Measurements from ENCODE around the gene ESAM.

ESAM gene

DNA sequence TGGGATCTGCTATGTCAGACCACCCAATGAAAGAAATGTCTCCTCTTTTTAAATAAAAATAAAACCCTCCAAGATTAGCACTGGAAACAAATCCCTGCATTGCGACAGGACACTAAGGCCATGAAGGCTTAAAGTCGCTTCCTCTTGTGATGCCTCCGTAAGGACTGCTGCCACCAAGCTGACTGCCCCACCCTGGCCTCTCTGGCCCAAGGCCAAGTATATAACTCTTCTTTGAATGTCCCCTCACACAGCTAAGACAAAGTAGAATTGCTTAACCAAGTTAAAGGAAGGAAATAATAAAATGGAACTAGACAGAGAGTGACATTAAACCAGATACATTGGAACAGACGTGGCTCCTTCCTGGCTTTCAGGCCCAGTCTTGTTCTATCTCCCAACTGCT is 29.9 kb downstream of the ESAM start:
- DNase-seq (ENCODE audit: low spot score) = no peak

DNA sequence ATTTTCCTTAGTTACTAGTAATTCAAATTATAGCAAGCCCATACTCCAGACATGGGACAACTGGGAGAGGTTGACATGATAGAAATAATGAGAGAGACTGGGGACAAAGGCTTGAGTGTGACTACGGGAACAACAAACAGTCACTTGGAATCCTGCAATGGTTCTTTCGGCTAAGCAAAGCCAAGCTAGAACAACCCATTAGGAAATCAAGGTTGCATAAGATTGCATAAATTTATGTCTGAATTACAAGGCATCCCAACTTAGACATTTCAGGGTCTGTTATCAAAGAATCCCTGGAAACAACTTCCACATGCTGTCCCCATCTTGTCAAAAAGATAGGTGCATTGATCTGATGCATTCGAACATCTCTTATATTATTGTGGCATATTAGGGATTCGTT is 32.5 kb downstream of the ESAM start:
- no peak for DNase-seq (ENCODE audit: low spot score)

DNA sequence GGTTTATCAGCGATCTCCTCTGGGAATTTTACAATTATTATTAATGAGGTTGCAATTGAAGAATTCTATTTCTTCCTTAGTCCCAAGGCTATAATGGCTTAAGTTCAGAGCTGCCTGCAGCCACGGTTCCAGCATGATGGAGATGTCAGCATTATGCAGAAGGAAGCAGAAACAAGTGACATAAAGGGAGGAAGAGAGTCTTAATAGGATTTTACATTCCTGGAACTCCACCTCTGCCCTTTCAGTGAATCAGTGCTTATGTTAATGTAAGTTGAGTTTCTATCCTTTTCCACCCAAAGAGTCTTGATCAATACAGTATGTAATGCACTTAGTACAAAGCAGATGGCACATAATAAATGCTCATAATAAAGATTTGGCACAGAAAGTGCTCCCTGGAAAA is 34.0 kb downstream of the ESAM start:
- no peak for DNase-seq (ENCODE audit: low spot score)

DNA sequence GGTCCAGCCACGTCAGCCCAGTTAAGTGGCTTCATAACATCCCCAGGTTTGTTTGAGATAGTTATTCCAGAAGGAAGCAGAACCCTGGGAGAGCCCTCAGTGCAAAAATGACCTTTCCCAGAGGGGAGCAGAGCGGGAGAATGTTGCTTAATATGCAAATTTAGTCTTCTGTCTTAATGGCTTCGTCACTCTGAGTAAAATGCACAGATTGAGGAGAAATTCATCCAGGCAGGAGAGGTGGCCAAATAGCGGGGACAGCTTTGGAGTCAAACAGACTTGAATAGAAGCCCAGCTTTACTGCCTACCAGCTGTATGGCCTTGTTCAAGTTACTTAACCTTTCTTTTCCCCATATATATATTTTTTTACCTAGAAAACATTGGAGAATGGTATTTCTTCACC is 34.6 kb downstream of the ESAM start:
- DNase-seq (ENCODE audit: low spot score) = no peak

DNA sequence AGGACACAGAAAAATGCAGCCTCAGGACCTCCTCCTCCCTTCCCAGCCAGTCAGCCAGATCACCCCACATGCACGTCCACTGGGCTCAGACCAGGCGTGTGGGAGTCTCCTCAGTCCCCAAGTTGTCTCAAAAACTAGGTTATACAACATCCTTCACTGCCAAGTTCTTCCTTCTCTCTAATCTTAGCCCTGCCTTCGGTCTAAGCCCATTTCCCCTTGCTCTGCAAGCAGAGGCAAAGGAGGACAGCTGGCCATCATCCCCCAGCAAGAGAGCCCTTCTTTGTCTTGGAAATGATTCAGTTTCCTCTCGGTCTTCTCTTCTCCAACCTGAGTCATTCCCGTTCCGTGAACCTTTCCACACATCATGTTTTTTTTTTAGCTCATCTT is 36.4 kb downstream of the ESAM start:
- peak; percentile 47 for DNase-seq (ENCODE audit: low spot score)

DNA sequence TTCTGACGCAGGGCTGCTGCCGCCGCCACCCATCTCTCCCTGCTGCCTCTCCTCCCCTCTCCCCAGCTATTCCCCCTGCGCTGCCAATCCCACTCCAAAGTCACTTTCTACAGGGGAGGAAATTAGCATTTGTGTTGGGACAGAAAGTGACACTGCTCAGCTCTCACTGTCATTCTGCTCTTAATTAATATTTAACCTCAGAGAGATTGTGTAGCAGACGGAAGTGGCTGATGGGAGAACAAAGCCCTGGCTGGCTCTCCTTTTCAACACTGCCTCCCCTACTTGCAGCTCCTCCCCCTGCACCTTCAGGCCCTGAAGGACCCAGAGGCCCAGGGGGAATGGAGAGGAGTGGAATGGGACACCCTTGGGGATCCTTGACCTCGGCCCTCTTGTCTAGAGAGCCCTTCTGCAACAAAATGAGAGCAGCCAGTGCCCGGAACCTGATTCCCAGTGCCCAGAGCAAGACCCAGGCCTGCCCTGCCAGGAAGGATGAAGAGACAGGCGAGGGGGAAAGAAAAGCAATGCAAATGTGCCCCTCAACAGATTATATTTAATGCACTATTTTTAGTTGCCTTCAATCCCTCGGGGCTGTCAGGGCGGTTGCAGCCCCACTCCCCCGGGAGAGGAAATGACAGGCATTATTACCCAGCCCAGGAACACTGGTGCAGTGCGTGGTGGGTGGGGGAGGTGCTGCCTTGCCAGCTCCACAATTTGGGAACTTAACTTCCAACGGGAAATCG is 36.9 kb downstream of the ESAM start:
- peak; percentile 59 for DNase-seq (ENCODE audit: low spot score)

DNA sequence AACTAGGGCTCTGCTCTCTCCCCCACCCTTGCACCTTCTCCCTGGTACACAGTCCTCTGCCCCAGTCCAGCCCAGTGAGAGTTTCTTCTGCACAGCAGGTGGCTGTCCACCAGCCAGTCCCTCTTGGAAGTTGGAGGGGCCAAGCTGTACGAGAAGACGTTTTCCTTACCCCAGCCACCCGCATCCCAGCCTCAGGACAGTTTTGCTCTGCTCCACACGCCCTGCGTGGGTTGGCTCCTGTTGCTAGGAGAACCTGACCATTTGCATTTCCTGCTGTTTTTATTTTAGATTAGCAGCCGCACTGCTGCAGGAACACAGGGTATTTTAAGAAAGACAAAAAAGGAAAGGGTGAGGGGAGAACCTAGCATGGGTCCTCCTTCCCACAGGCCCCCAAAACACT is 39.9 kb downstream of the ESAM start:
- DNase-seq (ENCODE audit: low spot score) = no peak

DNA sequence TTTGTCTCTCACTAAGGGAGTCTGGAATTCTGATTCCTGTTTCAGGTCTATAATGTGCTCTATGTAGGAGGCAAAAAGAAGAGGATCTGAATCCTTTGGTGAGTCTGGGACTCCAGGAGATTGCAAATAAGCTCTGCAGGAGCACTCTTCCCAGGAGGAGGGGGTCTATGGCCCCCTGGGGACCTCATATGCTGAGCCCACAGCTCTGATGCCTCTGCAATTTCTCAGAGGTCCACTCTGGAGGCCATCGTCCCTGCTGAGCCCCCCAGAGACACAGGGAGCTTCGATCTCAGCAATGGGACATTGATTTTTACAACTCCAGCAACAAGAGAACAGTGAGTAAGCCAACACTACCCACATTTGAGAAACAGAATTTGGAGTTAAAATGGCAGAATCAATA is 42.6 kb downstream of the ESAM start:
- no peak for DNase-seq (ENCODE audit: low spot score)

DNA sequence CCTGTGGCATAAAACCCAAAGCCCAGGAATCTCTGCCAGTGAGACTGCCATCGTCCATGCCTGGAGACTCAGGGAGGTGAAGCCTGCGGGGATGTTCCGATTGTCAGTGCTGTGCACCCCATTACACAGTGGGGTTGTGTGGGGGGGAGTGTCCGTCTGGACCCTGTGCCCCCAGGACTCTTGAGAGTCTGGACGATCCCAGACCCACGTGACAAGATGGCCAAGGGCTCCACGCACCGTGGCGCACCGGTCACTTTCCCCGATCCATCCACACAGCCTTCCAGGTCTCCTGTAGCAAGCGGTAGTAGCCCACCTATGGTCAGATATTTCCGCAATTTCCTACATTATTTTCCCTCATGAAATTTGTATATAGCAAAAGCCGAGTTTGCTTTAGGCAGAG is 43.3 kb downstream of the ESAM start:
- DNase-seq (ENCODE audit: low spot score) = no peak

DNA sequence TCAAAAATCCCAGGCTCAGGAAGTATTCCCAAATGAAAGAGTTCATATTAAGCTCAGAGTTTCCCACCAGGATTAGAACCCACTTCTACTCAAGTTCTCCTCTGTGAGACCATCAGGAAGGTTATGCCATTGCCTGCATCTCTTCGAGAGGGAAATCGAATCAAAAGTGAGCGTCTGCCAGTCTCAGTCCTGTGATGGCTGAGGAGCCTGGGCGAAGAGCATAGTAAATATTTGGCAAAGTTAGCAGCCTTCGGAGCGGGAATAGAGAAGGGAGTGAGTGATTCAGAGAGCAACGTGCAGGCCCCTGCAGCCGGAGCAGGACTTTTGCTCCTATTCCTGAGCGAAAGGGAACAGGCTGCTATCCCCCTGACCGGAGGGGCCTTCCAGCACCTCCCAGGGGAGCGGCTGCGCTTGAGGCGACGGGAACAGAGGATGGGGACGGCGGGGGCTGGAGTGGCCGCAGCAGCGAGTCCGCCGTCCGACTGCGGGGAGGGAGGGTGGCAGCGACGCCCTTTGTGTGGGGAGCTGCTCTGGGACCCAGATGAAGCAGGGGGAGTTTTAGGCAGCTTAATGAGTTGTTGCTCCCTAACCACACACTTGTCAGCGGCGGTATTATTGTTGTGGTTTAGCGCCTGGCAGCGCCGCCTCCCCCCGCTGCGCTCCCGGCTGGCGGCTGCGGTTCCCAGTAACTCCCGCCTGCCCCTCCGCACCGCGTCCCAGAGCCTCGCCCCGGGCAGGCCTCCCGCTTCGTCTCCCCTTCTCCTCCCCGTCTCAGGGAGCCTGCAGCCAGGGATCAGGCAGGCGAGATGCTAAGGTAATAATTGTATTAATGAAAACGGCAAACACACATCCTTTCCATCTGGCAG is 44.1 kb downstream of the ESAM start:
- peak; percentile 48 for DNase-seq (ENCODE audit: low spot score)

DNA sequence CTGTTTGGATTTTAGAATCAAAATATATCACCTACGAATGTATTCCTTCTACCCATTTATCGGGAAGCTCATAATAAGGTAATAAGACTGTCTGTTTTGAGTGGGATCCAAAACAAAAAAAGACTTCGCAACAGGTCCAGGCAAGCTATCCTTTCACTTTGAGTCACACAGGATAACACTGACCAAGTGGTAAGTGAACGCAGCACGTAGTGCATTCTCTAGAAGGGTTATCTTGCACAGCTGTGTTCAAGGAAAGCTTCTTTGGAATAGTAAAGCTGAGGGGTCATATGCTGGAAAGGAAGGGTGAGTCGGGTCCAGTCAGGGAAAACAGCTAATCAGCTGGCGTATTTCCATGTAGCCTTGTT is 44.7 kb downstream of the ESAM start:
- peak; percentile 3 for DNase-seq (ENCODE audit: low spot score)

DNA sequence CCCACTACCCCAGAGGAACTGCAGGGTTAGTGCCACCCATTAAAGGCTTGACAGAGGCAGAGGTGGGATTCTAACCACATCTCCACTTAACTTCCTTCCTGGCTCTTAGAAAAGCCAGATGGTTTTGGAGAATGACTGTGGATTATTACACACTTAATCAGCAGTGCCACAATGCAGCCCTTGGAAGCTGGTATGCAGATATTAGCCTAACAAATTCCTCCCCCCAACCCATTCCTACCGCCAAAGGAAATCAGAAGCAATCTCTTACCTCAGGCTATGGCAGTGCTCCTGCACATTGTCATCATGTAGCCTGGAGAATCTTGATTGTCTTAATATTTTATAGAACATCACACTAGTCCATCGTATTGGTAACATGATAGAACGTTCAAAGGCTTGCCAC is 45.5 kb downstream of the ESAM start:
- DNase-seq (ENCODE audit: low spot score) = peak; percentile 27

DNA sequence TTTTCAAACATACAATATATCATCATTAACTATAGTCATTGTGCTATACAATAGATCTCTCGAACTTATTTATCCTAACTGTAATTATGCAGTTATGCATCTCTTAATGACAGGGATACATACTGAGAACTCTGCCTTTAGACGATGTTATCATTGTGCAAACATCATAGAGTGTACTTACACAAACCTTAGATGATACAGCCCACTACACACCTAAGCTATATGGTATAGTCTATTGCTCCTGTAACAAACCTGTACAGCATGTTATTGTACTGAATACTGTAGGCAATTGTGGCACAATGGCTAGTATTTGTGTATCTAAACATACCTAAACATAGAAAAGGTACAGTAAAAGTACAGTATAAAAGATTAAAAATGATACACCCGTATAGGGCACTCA is 49.7 kb downstream of the ESAM start:
- DNase-seq (ENCODE audit: low spot score) = no peak

DNA sequence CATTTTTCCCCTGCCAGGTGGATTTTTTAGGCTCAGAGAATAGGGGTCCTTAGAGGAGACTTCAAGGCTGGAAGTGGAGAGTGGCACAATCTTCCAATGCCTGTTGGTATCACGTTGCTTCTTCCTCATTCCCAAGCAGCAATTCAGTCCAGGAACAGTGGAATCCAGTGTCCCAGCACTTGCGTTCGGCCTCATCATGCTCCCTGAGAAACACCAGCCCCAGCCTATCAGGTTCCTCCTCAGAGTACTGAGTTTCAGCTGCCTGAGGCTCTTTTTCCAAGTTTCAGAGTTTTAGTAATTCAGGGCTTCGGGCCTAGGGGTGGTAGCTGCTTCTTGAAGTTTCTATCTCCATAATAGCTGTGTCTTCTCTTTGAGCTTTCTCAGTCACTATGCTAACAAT is 54.3 kb downstream of the ESAM start:
- DNase-seq (ENCODE audit: low spot score) = peak; percentile 26
